HG02943 (cell line): ENCODE measurements around the gene CHRNB4.

ENCODE experiments used
- ATAC-seq: cut with Tn5 transposase; IDR thresholded peaks from one replicate; pipeline ENCODE4 v1.9.1; 2021; ENCODE audit warnings: mild to moderate bottlenecking, low read depth, moderate library complexity; ENCODE audit not compliant: unreplicated experiment

CHRNB4 gene

DNA sequence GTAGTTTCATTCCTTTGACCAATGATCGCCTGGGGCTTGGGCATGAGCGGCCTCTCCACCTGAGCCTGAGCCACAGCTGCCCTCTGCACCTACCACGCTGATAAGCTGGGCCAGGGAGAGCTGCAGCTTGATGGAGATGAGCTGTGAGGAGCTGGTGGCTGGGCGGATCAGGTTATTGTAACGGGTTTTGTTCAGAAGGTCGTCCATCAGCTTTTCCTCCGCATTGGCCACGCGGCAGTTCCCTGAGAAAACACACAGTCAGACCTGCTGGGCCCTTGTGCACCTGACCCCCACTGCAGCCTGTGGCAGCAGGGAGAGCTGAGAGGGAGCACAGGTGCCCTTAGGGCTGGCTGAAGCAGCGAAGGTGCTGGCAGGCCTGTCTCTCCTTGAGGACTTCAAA is 5.7 kb downstream of the CHRNB4 start:
- no peak for ATAC-seq

DNA sequence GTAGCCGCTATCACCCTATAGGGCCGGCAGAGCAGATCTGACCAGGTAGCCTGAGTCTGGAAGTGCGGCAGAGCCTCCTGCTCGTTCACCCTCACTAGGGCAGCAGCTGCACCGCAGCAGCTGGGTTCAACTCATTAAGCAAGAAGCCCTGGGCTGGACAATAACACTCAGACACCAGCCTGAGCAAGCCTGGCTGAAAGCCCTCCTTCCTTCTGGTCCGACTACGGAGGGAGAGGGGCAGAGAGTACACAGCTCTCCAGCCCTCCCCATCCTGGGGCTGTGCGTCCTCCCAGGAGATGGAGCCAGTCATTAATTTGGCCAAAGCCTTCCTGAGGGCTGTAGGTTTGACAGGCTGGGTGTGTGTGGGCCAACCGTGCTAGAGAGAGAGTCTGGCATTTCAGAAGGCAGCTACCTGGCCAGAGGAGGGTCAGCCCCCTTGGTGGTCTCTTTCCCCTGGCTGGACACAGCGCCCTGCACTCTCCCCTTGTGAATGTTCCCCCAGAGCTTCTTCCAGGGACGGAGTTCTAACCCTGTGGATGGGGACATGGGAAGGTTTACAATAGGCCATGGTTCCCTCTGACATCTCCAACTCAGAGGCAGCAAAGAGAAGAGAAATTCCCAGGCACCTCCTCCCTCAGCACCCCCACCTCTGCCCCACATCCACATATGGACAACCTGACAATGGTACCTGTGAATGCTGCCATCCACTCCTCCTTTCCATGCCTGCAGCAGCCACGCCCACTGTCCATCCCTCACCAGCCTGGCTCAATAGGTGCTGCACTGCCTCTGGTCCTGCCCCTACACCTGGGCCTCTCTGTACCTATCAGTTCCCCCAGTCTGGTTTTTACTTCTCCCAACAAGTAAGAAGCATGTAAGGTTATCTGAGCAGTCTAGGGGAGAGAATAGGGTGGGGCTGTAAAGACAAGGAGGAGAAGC is 6.5 kb downstream of the CHRNB4 start:
- ATAC-seq, result no peak

DNA sequence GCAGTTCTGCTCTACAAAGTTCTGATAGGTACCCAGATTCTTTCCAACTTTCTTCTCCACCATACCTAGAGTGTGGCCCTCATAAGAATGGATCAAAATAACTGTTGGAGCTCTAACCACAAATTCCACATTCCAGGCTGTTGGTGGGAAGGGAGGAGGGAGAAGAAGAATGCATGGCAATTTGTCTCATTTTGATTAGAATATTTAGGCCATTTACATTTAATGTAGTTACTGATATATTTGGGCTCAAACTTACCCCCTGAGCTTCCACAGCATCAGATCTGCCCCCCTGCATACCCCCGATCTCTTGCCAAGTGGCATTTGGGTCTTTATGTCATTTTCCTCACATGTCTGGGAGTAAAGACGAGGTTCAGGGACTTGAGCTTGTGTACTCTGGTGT is 7.7 kb downstream of the CHRNB4 start:
- no peak for ATAC-seq

DNA sequence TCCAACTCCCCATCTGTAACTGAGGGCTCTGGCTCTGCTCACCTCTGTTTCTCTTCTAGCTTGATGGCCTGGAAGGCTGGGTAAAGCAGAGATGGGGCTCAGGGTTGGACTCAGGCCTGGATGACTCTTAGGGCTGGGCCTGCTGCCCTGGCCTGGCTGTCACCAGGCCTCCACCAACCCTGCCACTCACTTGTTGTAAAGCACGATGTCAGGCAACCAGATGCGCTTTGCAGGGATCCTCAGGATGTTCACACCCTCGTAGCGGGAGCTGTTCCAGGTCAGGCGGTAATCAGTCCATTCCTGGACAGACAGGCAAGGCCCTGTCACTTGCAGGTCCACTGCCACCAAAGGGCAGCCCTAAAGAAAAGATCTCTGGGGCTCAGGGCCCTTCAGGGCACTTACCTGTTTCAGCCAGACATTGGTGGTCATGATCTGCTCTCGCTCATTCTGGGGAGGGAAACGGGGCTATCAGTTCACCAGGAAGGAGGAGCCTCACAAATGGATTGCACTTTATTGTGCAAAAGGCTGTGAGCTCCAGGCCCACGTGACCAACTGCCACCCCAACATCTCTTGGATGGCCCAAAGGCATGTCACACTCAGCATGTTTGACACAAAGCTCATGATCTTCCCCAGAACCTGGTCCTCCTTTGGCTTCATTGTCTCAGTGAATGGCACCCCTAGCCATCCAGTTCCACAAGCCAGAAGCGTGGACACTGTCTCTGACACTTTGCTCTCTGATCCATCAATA is 9.9 kb downstream of the CHRNB4 start:
- no peak for ATAC-seq

DNA sequence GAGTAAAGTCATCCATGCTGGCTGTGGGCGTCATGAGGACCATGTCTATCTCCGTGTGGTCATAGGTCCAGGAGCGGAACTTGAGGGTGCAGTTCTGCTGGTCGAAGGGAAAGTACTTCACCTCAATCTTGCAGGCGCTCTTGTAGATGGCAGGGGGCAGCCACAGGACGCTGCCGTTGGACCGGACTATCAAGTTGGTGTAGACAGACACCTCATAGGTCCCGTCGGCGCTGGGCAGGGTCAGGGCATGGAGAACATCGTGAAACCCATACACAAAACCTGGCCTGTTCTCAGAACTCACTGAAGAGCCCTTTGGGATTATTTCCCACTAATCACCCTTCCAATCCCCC is 11.3 kb downstream of the CHRNB4 start:
- no peak for ATAC-seq

DNA sequence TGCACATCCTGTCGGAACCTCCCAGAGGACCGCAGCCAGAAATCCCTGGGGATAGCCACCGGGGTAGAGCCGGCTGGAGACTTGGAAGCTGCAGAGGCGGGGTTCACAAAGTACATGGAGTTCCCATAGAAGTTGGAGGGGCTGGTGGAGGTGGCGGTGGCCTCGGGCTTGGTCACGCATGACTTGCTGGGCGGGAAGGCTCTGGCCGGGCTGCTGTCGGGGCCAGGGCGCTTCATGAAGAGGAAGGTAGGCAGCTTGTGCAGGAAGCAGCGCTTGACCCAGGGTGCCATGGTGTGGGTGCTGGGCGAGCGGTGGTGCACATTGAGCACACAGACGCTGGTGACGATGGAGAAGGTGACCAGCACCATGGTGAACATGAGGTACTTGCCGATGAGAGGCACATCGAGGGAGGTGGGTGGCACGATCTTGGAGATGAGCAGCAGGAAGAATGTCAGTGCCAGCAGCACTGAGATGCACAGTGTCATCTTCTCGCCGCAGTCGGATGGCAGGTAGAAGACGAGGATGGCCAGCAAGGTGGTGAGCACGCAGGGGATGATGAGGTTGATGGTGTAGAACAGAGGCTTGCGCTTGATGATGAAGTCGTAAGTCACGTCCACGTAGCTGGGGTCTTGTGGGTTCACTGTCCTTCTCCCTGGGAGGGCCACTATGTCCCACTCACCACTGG is 11.8 kb downstream of the CHRNB4 start:
- no peak for ATAC-seq

DNA sequence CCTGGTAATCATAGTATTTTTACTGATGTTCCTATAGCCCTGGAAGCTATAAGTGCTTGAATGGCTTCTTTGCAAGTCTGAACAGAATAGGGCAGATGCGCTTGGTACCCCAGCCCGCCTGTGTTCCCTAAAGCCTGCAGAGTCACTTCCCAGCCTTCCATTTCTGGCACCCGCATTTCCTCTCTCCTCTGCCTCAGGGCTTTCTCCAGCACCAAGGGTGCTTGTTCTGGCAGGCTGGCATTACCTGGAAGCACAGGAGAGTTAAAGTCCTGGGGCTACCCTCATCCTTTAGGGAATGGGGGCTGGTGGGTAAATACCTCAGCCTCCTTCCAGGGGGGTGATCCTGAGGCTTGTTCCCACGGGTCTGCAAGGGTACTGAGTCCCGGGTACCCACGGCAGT is 12.8 kb downstream of the CHRNB4 start:
- no peak for ATAC-seq

DNA sequence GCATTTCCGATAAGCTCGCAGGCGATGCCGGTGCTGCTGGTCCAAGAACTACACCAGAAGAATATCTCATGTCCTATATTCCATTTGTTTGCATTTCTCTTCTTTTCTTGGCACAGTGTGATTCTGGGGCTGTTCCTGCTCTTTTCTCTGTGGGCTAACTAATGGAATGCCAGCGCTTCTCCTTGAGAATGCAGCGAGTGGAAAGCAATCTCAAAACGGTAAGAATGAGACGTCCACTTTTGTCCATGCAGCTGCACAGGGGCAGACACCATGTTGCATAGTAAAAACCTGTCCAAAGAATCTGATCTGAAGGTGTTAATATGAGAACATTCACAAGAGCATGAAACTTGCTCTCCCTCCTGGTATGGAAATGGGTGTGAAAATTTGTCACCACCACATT is 13.7 kb downstream of the CHRNB4 start:
- ATAC-seq, result no peak

DNA sequence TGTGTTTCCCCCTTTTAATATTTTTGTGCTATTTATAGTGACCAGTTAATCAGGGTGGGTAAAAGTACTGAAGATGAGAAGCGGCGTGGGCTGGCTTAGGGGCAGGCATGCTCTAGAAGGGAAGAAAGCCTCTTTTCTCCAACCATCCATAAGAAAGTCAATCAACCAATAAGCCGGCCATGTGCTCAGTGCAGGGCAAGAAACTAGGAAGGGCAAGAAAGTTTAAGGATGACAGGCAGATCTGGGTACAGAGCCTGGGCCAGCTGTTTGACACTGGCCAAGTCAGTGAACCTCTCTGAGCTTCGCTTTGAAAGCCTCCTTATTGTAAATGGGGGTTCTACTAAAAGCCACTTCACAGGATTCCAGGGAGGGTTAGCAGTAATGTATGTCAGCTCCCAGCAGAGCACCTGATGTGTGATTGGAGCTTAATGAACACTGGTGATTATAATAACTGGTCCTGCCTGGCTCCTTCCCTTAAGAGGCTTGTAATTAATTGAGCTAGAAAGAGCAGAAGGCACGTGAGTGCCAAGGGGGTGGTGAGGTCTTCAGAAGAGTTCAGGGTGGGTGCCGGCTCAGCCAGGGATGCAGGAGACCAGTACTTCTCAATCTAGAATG is 14.5 kb downstream of the CHRNB4 start:
- no peak for ATAC-seq

DNA sequence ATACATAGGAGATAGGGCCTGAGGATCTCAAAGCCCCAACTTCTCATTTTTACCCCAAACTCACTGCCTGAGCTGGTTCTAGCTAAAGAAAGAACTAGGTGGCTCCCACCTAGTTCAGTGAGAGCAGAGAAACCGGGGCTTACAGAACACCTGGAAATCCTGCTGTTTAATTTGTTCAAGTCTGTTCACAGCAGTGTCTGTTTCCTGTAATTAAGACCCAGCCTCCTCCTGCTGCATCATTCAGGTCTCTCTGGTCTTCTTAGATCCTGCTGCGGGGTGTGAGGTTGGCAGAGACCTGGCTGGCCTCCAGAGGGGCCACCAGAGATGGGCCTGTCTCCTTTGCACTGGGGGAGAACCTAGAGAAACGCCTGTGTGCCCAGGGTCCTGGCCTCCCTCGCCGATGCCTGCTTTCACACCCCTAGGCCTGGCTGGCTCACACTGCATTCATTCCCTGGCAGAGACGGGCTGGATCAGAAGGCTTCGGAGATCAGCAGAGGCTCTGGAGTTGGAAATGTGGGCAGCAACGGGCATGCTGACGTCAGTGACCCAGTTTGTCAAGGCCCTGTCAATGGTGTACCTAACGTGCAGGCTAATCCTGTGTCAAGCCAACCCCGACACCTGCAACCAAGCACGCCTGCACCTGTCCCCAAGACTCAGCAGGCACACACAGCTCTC is 15.3 kb downstream of the CHRNB4 start:
- ATAC-seq, result no peak

DNA sequence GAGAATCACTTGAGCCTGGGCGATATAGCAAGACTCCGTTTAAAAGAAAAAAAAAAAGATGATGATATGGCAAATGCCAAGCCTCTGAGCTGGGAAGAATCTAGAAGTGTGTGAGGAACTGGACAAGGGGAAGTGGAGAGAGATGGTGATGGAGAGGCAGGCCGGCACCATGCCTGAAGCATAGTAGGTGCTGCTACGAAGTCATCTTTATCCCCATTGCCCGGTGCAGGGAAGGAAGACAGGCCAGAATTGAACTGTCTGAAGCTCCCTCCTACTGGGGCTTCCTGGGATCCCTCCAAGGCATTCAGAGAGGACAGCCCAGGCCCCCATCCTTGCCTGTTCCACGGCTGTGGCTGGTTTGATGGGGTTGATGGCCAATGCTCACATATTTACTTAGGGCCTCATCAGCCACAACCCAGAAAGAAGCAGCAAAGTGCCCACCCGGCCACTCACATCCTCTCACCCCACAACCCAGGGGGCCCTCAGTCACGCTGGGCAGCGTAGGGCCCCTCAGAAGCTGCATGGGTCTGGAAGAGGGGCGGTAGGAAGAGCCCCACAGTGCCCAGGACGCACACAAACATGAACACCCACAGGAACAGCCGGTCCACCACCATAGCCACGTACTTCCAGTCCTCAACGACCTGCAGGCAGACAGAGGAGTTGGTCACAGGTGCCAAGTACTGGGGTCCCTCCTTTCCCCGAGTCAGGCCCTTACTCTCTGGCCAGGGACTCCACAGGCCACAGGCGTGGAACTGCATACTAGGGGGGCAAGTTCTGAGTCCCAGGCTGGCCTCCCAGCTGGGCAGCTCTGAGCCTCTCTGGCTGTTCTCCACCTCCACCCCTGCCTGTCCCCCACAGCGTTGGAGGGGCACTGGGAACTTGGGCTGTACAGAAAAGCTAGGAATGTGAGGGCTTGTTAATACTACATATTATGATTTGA is 16.1 kb downstream of the CHRNB4 start:
- no peak for ATAC-seq

DNA sequence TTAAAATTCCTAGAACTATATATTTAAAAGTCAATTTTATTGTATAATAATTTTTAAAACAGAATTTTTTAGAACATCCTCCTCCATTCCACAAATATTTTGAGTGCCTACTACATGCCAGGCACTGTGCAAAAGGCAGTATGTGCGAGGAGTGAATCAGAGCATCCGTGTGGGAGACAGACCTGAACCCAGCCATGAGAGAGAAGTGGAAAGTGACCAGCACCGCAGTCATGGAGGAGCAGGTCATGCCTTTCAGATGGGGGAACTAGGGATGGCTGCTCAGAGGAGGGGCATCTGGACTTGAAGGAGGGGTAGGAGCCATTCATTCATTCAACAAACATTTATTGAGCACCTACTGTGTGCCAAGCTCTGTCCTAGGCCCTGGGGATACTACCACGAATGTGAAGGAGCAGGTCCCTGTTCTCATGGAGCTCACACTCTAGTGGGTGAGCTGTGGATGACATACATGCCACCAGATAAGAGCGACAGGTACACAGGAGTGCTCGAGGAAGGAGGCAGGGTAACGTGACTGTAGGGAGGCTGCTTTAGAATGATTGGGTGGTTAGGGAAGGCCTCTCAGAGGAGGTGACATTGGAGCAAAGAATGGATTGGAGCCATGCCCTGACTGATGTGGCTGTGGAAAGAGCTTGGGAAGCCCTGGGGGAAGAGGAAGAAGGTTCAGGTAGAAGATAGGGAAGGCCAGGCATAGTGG is 17.1 kb downstream of the CHRNB4 start:
- ATAC-seq, result no peak

DNA sequence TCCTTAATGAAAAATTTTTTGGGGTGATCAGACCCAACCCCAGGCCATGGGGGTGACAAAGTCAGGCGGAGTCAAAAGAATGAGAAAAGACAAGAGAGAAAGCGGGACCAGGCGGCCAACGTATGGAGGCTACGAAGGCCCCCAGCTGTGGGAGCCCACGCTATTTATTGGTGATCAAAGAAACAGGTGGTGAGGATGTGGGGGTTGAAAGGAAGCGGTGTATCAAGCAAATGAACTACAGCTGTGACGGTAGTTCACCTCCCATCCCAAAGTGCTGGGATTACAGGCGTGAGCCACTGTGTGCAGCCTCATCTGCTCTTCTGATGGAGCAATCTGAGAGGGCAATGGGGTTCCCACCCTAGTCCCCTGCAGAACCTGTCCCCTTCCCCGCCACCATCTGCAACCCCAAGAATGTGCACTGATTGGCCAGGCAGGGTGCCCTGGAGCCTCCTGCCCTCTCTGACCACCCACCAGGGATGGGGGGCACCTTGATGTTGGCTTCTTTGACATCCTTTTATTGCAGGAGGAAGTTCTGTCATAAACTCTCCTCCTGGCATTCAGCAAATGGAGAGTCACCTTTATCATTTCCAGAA is 19.1 kb downstream of the CHRNB4 start:
- ATAC-seq, result no peak

DNA sequence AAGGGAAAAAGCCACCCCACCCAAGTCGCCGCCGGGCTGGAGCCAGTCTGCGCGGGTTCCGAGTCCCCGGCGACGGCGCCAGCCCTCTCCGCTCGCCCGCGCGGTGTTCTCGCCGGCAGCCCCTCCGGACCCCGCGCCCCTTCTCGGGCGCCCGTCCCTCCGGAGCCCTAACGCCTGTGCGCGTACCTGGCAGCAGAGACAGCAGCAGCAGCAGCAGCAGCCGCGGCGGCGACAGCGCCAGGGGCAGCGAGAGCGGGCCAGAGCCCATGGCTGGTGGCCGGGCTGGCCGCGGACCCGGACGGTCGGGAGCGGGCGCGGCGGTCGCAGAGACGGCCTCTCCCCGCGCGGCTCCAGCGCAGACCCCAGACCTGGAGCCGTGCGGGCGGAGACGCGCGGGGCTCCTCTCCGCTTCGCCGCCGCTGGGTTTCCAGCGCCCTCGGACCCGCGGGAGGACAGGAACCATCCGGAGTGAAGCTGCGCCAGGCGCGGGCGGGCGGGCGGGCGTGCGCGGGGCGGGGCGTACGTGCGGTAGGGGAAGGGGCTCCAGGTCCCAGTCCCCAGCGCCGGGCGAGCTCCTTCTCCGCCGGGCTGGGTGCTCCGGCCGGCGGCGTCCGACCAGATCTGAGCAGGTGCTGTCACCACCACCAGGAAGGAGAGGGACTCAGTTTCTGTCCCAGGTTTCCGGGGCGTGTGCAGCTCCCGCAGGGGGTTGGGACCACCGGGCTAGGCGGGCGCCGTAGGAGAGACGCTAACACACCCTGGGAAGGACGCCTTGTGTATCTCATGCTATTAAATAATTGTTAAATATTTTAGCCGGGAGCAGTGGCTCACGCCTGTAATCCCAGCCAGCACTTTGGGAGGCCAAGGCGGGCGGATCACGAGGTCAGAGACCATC is 20.2 kb downstream of the CHRNB4 start, which contains the start of gene CHRNA3:
Gene CHRNA3 (minus strand): TSS at position 470 of the 895 bp plus-strand sequence. CDS start 202 bp downstream, at position 268.
- no peak for ATAC-seq

DNA sequence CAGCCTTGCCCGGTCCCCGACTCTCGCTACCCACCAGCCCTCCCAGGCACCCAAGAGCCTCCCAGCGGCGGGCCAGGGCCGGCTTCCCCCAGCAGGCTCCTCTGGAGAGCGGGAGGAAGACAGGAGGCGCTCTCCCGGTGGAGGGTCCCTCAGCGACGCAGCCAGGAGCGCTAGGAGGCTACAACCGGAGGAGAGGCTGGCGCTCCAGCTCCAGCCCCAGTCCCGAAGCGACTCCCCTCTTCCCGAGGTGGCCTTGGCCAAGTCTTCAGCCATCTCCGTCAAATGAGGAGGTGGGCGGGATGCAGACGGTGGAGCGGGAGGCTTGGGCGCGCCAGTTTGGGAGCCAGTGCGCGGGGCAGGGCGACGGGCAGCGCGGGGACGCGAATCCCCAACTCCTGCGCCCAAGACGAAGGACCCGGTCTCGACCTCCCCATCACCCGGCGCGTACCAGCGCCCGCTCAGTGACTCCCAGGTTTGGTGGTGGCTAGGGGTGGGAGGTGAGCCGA is 20.9 kb downstream of the CHRNB4 start:
- ATAC-seq, result no peak

DNA sequence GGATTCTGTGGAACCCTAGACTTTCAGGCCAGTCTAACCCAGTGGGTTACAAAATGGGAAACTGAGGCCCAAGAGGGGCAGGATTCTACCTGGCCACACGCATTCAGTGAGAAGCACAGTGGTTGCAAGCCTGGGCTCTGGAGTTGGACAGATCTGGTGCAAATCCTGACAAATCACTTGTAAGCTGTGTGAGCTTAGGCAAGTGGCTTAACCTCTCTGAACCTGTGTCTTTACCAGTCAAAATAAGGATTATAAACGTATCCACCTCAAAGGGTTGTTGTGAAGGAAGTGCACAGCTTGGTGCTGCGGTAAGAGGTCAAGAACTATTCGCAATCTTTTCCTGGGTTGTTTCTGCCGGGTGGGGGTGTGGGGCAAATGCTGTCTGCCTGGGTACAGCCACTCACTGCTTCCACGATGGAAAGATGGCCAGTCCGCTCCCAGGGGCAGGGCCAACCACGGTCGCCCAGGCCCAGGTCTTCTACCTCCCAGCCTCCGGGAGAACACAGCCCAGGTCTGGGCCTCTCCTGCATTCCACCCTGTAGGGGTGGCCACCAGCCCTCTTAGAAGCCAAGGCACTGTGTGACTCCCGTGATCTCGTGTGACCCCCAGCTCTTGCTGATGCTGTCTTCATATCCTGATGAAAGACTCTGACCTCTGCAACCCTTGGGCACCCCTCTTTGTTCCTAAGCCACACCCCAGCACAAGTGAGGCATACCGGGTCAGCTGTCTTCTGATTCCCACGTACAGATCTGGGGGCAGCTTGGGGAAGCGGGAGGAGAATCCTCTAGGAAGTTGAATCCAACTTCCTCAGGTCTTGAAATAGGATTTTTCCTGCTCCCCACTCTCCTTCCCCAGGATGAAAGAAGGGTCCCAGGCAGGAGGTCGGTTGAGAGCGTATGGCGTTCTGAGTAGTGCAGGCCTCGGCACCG is 21.7 kb downstream of the CHRNB4 start:
- ATAC-seq, result no peak
